HepG2 (cell line): Measurements from ENCODE around the gene ERBB3. TPM values are rescaled to one million over a fixed set of nuclear protein-coding genes. Genes with fewer than 3 reads are reported as not detected.

Experiments
- LRRFIP1 ChIP-seq: sonication (generic); formaldehyde crosslinking; conservative IDR thresholded peaks from 2 replicates; pipeline ENCODE4 v1.4.0; 2020; ENCODE audit warnings: missing genetic modification reagents
- MNT ChIP-seq: fragments of 450-650 bp; IDR thresholded peaks from 2 replicates; pipeline ENCODE4 v1.6.1; 2016
- MXD4 ChIP-seq: IDR thresholded peaks from 2 replicates; pipeline ENCODE4 v1.6.1; 2016; ENCODE audit warnings: mild to moderate bottlenecking, missing biosample characterization, missing genetic modification reagents
- RBM39 ChIP-seq: fragments of 200-400 bp; formaldehyde crosslinking; IDR thresholded peaks from one replicate; pipeline ENCODE4 v1.6.1; 2018; ENCODE audit warnings: antibody characterized with exemption, mild to moderate bottlenecking, low read depth, low read length; ENCODE audit not compliant: poor library complexity, severe bottlenecking
- SMAD3 ChIP-seq: sonication (generic); formaldehyde crosslinking; IDR thresholded peaks from 2 replicates; pipeline ENCODE4 v1.4.0; 2020; ENCODE audit warnings: missing genetic modification reagents
- STAT5B ChIP-seq: sonication (generic); formaldehyde crosslinking; IDR thresholded peaks from 2 replicates; pipeline ENCODE4 v1.4.0; 2020; ENCODE audit warnings: missing genetic modification reagents
- TEAD3 ChIP-seq: optimal IDR thresholded peaks from 2 replicates; pipeline ENCODE3; 2016; ENCODE audit warnings: borderline replicate concordance
- WIZ ChIP-seq: sonication (generic); formaldehyde crosslinking; IDR thresholded peaks from 2 replicates; pipeline ENCODE4 v1.5.1; 2020; ENCODE audit warnings: mild to moderate bottlenecking, missing genetic modification reagents
- ZNF331 ChIP-seq: sonication (generic); formaldehyde crosslinking; IDR thresholded peaks from 2 replicates; pipeline ENCODE4 v1.4.0; 2020; ENCODE audit warnings: missing genetic modification reagents
- ZNF501 ChIP-seq: sonication (generic); formaldehyde crosslinking; IDR thresholded peaks from 2 replicates; pipeline ENCODE4 v1.5.1; 2020; ENCODE audit warnings: mild to moderate bottlenecking, moderate library complexity, missing genetic modification reagents
- polyA plus RNA-seq, 8 experiments: library from polyadenylated mRNA; depleted of rRNA in 3 of 8; stranded (reverse) in 7 of 8; unstranded in 1 of 8; fragments of >200 nt; fragmentation: Illumina TruSeq in 4 of 8; extraction: Trizol in 4 of 8; gene quantifications; 2 replicates each; pipeline versions ENCODE4 v1.2.1 to v1.2.3, GENCODE V29; 2011 to 2016; ENCODE audit warnings: low read depth in 4 of 8, missing spikeins in 1 of 8, mixed read lengths in 1 of 8; ENCODE audit not compliant: insufficient read depth in 1 of 8
- total RNA-seq, 5 experiments: library from RNA; depleted of rRNA; stranded (reverse); fragments of >200 nt; fragmentation: Illumina TruSeq; extraction: Trizol; gene quantifications; 2 replicates each; pipeline ENCODE4 v1.2.3, GENCODE V29; 2016; ENCODE audit warnings: low read depth in 1 of 5

Gene ERBB3
- total and polyA plus RNA-seq, 2 of the 13 experiments (the other 11 are each of a cell fraction or from before 2014, with no cell fraction given): 93.6 to 358 TPM

GRCh38 chr12:56079723-56080555 is at the start of gene ERBB3 (continued):
- TF ChIP-seq LRRFIP1 (CRISPR knock-in tag) (no peak), TEAD3 (peak; percentile 65), STAT5B (CRISPR knock-in tag) (no peak), MXD4 (CRISPR knock-in tag) (no peak; the same call in 1 of the 2 replicates), SMAD3 (CRISPR knock-in tag) (no peak; the same call in 1 of the 2 replicates), ZNF501 (peak; percentile 55), ZNF331 (CRISPR knock-in tag) (0 out of 2 replicates have a peak, but pooled peaks have one; percentile 22), WIZ (CRISPR knock-in tag) (no peak), MNT (no peak), RBM39 (peak; percentile 20)
